ENCODE measurements around the gene FER. TPM values are rescaled to one million over a fixed set of nuclear protein-coding genes. Genes with fewer than 3 reads are reported as not detected.

Gene FER
- total and polyA plus RNA-seq, 10 of the 15 experiments (the other 5 are each of a cell fraction or from before 2014, with no cell fraction given), result 4.4 to 19.1 (median 9.6) TPM

DNA sequence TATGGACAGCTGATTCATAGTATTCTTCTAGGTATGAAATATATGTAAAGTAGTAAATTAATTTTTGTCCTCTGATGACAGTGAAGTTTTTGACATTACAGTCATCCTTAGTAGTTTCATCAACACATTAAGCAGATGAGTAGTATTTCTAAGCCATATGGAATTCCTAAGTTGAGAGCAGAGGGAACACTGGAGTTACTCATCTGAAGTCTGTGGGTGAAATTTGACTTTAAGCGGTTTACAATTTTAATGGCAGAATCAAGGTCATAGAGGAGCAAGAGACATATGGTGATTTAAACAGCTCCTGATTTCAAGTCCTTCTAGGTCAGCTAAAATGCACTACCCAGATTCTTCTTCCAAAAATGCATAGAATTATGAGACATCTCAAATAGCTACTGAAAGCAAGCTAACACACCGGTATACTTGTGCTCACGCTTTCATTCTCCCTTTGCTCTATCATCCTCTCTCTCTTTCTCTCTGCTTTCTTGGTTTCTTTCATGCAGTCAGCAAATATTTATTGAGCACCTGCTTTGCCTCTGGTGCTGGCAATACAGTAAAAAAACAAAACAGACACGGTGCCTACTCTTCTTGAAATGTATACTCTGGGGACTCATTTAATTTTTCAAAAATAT lies 235.9 kb downstream of the FER start (continued):
- TF ChIP-seq ZBTB4 (CRISPR knock-in tag; IDR thresholded peaks at IDR 0.05) (no peak), ZBED1 (IDR thresholded peaks at IDR 0.05; ENCODE audit: borderline replicate concordance) (no peak), ETV6 (conservative IDR thresholded peaks at IDR 0.05 in 1 of 2, IDR thresholded peaks at IDR 0.05 in 1 of 2; ENCODE audit: borderline replicate concordance in 1 of 2, low read depth in 1 of 2) (no peak)
- TF ChIP-seq, protein P1, sequence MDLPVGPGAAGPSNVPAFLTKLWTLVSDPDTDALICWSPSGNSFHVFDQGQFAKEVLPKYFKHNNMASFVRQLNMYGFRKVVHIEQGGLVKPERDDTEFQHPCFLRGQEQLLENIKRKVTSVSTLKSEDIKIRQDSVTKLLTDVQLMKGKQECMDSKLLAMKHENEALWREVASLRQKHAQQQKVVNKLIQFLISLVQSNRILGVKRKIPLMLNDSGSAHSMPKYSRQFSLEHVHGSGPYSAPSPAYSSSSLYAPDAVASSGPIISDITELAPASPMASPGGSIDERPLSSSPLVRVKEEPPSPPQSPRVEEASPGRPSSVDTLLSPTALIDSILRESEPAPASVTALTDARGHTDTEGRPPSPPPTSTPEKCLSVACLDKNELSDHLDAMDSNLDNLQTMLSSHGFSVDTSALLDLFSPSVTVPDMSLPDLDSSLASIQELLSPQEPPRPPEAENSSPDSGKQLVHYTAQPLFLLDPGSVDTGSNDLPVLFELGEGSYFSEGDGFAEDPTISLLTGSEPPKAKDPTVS (IDR thresholded peaks at IDR 0.05; ENCODE audit: low read depth, low read length), result no peak
- TF ChIP-seq, protein P2, sequence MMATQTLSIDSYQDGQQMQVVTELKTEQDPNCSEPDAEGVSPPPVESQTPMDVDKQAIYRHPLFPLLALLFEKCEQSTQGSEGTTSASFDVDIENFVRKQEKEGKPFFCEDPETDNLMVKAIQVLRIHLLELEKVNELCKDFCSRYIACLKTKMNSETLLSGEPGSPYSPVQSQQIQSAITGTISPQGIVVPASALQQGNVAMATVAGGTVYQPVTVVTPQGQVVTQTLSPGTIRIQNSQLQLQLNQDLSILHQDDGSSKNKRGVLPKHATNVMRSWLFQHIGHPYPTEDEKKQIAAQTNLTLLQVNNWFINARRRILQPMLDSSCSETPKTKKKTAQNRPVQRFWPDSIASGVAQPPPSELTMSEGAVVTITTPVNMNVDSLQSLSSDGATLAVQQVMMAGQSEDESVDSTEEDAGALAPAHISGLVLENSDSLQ (IDR thresholded peaks at IDR 0.05), result no peak
